NCI-H510A (cell line): ENCODE measurements around the gene SSTR3.

Experiments used
- DNase-seq: peaks from one replicate; lab custom pipeline; 2025; lab: John Stamatoyannopoulos, UW

The SSTR3 gene

DNA sequence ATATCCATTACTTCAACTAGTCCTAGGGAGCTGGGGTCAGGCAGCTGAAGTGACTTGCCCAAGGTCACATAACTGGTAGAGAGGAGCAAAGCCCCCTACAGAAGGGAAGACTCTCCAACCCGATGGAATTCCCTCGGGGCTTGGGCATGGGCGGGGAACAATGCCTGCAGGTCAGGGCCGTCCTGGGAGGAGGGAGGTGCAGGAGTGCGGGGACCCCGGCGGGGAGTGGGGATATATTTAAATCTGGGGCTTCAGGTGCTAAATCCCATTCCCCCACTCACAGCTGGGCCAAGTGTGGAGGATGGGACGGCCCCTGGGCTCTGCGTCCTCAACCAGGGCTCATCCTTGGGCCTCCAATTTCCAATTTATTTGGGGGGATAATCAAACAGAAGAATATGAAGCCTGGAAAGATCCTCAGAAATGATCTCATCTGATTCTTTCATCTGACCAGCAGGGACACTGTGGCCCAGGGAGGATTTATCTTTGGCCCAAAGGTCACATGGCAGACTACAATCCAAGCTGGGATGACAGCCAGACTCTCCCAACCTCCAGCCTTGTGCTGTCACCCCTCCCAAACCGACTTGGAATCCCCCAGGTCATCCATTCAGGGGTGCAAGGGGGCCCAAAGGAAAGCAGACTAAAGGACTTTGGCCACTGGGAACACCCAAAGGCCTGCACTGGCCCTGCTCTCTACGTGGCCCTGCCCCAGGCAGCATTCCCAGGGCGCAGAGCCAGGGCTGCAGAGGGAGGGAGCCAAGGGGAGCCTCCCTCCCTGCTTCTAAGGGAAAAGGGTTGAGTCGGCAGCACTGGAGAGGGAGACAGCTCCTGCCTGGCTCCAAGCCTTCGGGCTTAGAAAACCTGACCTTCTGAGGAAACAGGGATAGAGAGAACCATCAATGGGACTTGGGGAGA is 15.5 kb downstream of the SSTR3 start:
- no peak for DNase-seq

DNA sequence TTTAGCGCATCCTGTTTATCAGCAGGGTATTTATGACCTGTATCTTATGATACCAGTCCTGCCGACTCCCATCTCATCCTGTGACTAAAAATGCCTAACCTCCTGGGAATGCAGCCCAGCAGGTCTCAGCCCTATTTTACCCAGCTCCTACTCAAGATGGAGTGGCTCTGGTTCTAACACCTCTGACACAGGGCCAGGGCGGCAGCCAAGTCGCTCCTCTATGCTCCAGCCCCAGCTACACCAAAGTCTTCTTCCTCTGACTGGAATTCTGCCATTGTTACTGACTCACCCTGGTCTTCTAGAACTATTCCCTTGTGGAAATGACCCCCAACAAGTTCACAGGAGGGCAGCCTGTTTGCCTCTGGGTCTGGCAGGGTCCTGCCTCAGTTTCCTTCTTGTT is 16.4 kb downstream of the SSTR3 start:
- no peak for DNase-seq

DNA sequence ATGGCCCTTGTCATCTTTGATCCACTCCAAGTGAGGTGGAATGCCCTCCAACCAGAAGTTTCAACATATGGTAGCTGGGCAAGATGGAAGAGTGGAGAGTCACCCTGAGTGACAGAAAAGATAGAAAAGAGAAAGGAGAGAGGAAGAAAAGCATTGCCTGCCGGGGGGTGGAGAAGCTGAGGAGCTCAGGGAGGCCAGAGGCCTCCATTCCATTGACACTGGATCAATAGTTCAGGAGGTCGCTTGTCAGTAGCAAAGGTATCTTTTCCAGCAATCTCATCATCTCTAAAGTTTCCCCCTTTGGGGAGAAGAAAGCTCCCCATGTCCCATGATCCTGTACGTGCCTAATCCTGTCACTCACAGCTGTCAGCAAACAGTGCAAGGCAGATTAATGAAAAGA is 17.5 kb downstream of the SSTR3 start:
- no peak for DNase-seq

DNA sequence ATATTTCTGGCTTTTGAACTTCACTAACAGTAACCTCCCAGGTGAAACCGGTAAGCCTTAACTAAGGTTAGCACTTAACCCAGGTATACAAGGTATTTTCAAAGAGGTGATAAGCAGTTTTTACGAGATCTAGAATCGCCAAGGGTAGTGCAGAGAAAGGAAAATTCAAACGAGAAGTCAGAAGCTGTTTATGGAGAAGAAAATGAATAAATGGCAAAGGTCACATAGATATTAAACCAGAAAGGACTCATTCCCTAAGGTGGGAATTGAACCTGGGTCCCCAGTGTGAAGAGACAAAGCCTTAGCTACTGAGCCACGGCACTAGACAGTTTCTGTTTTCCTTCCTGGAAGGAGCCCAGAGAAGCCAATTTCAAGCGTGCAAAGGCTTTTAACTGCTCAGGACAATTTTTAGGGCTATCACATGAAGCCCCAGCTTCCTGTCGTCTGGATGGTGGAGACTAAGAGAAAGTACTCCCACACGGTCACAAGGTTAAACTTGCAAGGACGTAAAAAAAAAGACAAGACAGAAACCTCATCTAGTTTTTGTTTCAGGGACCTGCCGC is 18.6 kb downstream of the SSTR3 start:
- no peak for DNase-seq

DNA sequence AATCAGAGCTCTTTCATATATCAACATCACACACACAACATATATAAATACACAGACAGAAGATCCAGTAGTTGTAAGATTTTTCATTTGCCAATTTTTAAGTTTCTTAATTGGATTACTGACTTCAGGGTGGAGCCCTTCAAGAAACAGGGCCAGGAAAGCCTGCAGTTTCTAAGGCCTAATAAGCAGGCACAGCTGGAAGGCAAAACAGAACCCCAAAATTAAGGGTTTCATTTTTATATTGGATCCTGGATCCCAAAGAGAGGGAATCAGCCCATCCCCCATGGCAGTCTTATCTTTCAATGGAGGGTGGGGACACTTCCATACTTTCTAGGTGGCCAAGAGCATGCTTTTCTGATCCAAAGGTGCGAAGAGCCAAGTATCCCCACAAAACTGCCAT is 19.5 kb downstream of the SSTR3 start:
- no peak for DNase-seq

DNA sequence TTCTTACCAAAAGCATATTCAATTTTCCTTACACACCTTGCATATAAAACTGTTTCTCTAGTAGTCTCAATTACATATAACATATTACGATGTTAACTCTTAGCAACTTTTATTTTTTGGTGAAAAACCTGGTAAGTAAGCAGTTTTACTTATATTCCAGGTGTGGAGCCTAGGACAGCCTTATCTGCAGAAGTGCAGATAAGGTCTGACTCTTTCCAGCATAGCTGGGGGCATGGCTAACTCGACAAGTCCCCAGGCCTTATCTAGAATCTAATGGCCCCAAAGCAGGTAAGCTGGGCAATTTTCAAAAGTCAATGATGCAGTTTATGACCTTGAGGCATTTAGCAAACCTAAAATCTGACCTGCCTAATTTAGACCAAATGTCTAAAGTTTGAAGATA is 20.1 kb downstream of the SSTR3 start:
- no peak for DNase-seq

DNA sequence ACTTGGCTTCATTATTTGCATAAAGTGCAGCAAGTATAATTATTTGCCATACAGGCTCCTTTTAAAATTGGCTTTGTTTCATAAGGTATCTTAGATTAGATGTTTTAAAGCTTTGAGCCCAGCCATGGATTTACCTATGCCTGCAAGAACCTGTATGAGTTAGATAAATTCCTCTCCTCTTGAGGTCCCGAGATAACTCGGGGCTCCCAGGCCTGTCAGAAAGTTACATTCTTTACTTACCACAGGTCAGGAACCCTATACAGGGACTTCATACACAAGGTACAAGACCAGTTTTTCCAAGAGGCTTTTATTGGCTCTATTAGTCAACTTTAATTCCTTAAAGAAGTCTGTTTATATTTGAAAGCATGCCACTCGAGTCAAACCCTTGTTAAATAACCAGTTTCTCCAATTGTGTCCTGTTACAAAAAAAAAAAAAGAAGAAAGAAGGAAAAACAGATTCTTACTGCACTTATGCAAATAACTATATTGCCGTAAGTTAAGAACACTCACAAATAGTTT is 22.0 kb downstream of the SSTR3 start:
- no peak for DNase-seq

DNA sequence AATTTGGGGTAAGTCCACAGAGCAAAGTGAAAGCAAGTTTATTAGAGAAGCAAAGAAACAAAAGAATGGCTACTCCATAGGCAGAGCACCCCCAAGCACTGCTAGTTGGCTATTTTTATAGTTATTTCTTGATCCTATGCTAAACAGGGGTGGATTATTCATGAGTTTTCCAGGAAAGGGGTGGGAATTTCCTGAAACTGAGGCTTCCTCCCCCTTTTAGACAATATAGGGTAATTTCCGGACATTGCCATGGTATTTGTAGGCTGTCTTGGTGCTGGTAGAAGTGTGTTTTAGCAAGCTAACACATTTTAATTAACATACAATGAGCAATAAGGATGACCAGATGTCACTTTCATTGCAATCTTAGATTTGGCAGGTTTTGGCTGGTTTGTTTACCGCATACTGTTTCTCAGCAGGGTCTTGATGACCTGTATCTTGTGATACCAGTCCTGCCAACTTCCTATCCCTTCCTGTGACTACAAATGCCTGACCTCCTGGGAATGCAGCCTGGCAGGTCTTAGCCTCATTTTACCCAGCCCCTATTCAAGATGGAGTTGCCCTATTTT is 23.3 kb downstream of the SSTR3 start:
- no peak for DNase-seq

DNA sequence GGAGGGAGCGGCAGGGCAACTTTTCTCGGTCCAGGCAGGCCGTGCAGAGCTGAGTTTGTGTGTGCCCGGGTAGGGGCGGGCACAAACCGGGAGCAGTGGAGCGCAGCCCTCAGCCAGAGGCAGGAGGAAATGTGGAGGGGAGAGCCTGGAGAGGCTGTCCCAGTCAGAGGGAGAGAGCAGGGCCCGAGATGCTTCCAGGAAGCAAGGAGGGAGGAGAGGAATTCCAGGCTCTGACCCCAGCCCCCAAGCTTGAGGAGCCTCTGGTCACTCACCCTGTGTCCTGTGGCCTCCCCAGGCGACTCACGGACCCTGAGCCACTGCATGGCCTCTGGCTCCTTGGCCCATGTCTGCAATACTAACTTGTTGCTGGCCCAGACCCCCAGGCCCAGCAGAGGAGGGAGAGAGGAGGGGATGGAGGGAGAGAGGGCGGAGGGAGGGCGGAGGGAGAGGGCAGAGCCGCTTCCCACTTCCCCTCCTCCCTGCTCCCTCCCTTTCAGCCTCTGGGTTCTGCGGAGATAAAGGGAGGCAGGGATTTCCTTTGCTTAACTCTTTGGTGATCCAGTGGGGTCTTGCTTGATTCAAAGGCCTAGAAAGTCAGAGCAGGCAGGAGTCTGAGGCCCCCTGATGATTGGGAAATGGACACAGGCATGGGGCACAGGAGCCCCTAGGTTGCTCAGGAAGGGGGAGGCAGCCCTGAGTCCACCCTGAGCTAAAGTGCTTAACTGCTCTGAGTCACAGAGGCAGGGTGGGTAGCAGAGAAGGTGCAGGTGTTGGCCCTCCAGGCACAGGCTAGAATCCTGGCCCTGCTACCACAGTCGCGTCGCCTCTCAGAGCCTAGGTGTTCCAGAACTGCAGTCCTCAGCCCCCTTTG is 24.2 kb downstream of the SSTR3 start, which contains the start of gene C1QTNF6:
Gene C1QTNF6, minus strand, starts transcription at position 357 of the 871 bp plus-strand sequence. Its CDS starts 34 bp downstream, at position 323.
- DNase-seq, result no peak

DNA sequence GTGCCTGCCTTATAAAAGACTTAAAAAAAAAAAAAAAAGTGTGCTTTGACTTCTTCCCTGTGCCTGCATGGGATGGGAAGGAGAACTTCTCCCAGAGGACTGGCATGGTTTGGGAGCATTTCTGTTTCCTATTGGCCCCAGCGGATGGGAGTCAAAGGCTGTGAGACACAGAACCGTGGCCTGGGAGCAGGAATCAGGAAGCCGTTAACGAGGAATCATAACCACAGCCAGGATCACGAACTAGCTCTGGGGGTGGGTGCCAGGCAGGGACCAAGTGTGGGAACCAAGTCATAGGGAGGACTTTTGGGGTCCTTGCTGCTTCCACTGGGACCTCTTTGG is 24.8 kb downstream of the SSTR3 start:
- no peak for DNase-seq

DNA sequence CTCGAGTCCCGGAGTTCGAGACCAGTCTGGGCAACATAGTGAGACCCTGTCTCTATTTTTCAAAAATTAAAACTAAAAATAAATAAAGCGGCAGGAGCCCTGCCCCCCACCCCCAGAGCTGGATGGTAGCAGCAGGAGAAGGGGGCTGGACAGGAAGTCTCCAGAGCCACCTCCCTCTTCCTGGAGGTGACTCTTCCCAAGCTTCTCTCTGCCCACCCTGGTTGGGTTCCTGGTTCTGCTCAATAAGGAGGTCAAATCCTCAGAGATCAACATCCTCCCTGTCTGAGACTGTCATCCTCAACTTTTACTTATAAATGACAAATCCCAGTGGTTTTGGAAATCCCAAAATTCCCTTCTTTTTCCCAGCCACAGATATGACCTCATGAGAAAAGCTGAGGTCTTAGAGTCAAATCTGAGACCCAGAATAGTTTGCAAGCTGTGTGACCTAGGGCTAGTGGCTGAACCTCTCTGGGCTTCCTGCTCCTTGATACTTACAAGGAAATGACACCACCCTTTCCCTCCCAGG is 25.2 kb downstream of the SSTR3 start:
- no peak for DNase-seq

DNA sequence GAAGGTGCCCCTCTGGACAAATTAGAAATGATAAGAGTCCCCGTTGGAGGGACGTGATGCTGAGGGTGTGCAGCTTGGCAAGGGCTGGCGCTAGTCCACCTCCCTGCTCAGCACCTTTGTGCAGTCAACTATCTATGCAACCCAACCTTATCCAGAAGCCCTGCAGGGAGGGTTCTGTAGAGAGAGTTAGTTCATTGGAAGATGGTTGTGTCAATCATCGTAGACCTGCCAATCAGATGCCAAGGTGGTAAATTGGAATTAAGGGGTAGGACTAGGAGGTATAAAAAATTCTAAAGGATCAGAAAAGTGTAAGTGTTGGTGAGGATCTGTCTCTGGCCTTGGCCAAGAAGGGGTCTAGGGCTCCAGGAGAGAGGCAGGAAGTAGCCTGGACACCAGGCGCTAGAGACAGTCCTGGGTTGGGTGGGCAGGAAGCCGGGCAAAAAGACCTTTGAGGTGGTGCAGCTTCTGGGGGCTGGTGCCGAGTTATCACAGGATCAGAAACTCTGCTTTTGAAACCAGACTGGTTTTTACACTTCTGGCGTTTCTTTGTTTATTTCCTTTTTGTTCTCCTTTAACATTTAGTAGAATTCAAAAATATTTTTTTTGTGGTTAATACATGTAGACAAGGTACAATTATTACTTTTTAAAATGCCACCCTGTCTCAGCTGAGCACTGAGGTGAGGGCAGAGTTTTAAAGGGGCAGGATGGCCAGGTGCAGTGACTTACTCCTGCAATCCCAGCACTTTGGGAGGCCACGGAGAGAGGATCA is 25.9 kb downstream of the SSTR3 start:
- no peak for DNase-seq

DNA sequence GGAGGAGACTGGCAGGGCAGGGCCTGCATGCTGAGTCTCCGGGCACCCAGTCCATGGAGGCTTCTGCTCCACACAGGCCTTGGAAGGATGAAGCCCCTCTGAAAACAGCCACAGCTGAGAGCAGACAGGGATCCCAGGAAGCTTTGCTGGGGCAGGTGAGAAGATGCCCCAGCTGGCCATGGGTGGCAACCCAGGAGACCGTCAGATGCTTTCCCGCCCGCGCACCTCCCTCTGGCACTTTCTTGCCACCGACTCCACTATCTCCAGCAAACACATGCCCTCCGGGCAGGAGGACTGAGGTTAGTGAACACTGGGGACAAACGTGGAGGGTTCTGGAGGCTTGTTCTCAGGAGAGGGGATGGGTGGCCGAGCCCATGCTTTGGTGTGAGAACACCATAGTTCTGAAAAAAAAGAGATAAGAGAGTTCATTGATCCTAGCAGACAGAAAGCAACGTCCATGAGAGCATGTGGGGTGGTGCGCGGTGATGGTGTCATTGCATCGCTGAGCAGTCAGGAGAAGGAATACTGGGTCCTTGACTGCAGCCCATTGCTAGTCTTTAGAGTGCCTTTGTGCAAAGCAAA is 26.5 kb downstream of the SSTR3 start:
- DNase-seq, result no peak

DNA sequence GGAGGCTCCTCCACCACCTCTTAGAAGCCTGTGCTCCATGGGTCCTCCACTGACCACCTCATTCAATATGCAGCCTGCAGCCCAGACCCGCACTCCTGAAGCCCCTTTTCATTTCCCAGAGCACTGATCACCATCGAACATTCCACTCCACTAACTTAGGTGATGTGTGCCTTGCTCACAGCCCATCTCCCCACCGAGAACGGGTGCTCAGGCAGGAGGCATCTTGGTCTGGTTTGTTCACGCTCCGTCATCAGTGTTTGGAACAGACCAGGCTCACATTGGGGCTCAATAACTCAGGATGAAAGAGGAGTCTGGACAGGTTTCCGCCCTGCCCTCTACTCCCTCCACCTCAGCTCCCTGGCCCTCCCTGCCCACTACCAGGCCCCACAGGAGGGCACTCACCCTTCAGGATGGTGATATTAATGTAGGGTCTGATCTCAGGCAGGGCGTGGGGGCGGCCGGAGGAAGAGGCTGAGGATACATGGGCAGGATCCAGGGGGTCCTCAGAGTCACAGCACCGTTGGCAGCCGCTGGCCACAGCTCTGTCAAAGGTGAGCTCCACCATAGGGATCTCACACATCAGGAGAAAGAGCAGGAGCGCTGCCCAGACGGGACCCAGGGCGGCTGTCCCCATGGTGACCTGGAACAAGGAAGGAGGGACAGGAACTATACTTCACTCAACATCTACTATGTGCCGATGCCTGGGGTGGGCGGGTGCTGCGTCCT is 27.3 kb downstream of the SSTR3 start:
- DNase-seq, result no peak

DNA sequence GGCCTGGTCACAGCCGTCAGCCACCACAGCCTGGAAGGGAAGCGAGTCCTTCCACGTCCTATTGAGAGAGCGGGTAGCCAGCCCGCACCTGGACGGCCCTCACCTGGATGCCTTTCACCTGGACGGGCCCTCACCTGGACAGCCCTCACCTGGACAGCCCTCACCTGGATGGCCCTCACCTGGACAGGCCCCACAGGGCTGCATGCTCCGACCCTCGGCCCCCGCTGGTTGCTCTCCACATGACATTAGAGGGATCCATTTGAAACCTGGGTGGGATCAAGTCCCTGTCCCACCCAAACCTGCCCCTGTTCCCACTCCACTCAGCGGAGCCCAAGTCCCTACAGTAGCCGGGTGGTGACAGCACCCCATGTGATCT is 27.9 kb downstream of the SSTR3 start:
- no peak for DNase-seq

DNA sequence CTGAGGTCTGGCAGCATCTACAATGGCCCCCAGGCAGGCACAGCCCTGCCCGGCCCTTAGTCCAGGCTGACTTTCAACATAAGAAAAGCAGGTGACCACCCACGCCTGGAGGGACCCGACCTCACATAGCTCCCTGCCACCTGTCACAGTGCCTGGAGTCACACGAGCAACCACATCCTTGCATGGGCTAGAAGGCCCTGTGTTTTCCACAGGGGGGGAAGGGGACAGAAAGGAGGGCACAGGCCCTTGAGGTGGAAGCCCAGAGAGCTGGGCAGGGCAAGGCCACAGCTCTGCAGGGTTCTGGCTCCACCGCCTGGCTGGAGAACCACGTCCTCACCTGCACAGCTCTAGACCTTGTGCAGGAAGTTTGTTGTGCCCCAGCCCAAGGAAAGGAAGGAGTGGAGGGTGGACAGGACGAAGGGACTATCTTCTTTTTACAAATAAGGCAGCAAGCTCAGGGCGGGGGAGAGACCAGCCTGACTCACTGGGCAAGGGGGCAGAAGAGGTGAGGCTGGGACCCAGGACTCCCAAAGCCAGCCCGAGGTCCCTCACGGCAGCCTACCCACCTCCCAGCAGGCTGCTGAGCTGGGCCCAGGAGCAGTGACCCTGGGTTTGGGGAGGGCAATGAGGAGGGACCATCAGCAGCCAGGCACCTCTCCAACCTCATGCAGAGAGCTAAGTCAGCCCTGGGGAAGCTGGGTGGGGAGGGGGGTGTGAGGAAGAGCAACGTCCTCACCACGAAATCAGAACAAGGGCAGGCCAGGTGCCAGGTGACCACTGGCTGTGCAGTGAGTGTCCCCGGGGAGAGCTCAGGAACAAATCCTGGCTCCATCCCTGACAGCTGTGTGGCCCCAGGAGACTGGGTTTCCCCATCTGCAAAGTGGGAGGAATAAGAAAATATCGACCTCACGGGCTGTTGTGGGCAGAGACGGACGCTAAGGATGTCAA is 28.6 kb downstream of the SSTR3 start:
- no peak for DNase-seq

DNA sequence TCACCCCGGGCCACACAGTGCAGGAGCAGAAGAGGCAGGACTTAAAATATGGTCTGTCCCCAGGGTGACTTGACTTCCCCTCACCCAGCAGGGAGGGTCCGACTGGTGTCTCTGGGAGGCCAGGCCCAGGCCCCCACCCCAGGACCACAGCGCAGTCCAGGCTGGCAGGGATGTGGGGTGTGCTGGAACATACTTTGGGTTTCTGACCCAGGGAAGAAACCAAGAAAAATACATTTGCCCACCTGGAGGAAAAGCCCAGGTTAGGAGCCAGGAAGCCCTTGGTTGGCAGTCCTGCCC is 29.4 kb downstream of the SSTR3 start:
- no peak for DNase-seq

DNA sequence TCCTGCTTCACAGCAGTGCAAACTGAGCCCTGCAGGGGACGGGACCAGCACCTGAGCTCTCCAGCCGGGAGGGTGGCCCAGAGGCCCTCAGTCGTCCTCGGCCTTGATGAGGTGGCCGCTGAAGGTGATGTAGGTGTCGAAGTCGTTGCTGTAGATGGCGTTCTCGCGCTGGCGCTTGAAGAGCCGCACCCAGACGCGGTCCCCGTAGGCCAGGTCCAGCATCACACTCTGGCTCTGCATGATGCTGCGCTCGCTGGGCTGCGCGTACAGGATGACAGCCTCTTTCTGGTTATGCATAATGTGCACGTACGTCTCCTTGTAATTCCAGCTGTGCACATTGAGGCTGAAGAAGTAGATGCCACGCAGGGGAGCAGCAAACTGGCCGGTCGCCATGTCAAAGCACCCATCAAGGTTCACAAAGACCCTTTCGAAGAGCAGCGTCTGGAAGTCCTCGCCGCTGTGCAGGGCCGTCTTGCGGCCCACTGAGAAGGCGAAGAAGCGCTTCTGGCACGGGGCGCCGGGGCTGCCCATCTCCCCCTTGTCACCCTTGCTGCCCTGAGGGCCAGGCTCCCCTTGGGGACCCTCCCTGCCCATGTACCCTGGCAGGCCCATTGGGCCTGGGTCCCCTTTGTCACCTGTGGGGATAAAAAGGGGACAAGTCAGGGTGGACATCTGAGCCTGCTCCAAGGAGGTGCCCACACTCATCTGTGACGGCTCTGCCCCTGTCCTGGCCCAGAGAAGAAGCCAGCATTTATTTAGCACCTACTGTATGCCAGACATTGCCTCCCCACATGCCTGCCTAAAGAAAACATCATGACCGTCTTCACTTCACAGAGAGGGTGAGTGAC is 30.0 kb downstream of the SSTR3 start:
- DNase-seq, result no peak
